Stimulated activated CD8-positive, alpha-beta memory T cell treated with anti-CD3 and anti-CD28 coated beads, Interleukin-12 subunit alpha, Interleukin-12 subunit beta, amount 100 ng/mL, for 24 hours (primary cell): Measurements from ENCODE around the gene STOML2.
"Not testable (repeated sequence)": the region's sequence is repeated elsewhere in the genome, so short reads cannot be mapped to it uniquely, and the experiment has no call there.

Source experiments
- DNase-seq: peaks from one replicate; pipeline ENCODE4 v3.0.0-alpha.2; 2020; ENCODE audit errors: extremely low read depth

Gene STOML2, protein sequence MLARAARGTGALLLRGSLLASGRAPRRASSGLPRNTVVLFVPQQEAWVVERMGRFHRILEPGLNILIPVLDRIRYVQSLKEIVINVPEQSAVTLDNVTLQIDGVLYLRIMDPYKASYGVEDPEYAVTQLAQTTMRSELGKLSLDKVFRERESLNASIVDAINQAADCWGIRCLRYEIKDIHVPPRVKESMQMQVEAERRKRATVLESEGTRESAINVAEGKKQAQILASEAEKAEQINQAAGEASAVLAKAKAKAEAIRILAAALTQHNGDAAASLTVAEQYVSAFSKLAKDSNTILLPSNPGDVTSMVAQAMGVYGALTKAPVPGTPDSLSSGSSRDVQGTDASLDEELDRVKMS

GRCh38 chr9:35102769-35103659 lies at the start of gene STOML2:
Gene STOML2, minus strand, starts transcription at chr9:35103131. Its CDS starts 37 bp downstream, at chr9:35103094.
- DNase-seq = peak; percentile 82

DNA sequence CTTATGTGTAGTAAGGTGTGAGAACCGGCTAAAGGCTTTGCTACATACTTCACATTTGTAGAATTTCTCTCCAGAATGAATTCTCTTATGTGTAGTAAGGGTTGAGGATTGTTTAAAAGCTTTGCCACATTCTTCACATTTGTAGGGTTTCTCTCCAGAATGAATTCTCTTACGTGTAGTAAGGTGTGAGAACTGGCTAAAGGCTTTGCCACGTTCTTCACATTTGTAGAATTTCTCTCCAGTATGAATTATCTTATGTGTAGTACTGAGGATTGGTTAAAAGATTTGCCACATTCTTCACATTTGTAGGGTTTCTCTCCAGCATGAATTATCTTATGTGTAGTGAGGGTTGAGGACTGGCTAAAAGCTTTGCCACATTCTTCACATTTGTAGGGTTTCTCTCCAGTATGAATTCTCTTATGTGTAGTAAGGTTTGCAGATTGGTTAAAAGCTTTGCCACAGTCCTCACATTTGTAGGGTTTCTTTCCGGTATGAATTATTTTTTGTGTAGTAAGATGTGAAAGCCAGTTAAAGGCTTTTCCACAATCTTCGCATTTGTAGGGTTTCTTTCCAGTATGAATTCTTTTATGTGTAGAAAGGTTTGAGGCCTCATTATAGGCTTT lies 45.1 kb upstream of the STOML2 start:
- DNase-seq = not testable (repeated sequence)

- DNase-seq = no peak
Measured at GRCh38 chr9:35142037-35142436, 39.1 kb upstream of the STOML2 start.

DNA sequence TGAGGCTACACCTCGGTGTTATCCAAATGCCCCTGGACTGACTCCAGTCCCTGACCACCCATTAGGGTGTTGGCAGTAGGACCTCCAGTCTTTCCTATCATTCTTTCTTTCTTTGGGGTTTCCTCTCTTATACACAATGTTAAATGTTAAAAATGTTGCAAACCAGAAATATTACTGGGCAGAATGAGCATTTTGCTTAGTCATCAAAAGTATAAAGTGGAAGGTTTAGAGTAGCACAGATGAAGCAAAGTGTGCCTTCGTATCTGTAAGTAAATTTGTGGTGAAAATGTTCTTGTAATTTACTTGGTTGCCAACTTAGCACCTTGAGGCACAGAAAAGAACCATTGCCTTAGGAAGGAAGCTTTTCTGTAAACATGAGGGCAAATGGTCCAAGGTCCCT lies 37.2 kb upstream of the STOML2 start:
- no peak for DNase-seq

GRCh38 chr9:35136866-35137265 lies 33.9 kb upstream of the STOML2 start:
- DNase-seq = no peak

GRCh38 chr9:35135988-35136387 lies 33.1 kb upstream of the STOML2 start:
- no peak for DNase-seq

GRCh38 chr9:35134920-35135319 lies 32.0 kb upstream of the STOML2 start:
- no peak for DNase-seq

- peak; percentile 64 for DNase-seq
Measured at GRCh38 chr9:35116898-35117551, 14.1 kb upstream of the STOML2 start.

- no peak for DNase-seq
Measured at GRCh38 chr9:35116539-35116897, 13.6 kb upstream of the STOML2 start.

DNA sequence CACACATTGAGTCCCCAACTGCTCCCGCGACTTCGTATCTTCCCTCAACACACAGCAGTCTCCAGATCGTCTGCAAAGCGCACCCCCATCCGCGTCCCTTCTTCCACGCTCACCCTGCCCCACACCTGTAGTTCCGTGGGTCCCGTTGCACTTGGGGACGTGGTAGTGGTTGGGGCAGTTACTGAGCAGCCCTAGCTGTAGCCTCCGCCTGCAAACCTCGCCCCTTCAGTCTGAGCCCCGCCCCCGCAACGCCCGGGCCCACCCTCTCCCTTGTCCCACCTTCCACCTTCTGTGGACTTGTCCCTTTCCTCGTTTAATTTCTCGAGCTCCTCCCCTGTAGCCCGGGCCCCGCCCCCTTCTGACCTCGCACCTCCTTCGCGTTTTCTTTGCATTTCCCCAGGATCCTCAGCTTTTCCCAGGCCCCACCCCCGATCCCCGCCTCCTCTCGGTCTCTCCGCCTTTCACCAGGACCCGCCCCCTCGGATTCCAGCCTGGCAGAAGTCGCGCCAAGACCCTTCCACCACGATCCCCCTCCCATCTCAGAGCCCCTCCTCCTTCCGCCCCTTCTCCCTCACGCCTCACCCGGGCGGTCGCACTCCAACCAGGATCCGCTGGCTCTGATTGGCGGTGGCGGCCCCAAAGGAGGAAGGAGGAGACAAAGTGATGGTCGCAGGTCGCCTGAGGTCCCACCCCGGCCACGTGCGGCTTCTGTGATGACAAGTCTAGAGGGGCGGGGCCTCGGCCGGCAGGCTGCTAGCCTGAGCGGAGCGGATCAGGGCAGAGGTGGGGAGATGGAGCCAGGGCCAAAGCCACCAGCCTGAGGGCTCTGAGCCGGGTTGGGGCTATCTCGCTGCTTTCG lies 13.0 kb upstream of the STOML2 start, which contains the start of gene ATOSB:
Gene ATOSB, minus strand, starts transcription at position 183 of the 859 bp plus-strand sequence. CDS start 7,588 bp downstream, outside the sequence.
- DNase-seq = peak; percentile 90

- DNase-seq = no peak
Measured at GRCh38 chr9:35114840-35115628, 12.1 kb upstream of the STOML2 start.

- DNase-seq = peak; percentile 31
Measured at GRCh38 chr9:35114113-35114839, 11.3 kb upstream of the STOML2 start.

DNA sequence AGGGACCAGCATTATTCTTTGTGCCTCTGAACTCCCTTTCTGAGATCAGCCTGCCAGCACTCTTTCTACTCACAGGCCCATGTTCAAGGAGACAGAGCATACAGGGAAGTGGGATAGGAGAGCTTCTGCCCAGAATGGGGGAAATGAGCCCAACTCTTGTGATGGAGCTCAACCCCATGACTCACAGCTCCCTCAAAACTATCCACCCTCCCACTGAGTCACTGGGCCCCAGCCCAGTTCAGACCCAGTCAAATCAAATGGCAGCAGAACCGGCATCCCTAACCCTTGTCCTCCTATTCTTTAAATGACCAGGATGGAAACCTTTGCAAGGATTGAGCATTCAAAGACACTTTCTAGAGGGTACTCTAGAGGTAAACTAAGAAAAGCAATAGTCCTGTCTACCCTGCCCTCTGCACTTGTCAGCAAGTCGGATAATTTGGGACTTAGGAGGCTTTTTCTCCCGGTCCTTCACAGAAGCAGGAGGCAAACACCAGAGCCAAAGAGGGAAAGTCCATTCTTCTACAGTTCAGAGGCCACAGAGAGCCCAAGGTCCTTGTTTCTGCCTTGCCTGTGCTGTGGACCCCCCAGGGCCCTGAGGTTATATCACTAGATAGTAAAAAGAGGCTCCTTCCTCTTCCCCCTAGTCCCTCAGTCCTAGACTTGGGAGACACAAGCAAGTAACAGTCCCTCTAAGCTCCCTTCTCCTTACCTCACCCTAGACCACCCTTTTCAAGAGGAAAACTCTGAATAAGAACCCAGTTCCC lies 9.5 kb upstream of the STOML2 start:
- DNase-seq = no peak

- DNase-seq = peak; percentile 93
Measured at GRCh38 chr9:35111001-35111933, 8.3 kb upstream of the STOML2 start.

DNA sequence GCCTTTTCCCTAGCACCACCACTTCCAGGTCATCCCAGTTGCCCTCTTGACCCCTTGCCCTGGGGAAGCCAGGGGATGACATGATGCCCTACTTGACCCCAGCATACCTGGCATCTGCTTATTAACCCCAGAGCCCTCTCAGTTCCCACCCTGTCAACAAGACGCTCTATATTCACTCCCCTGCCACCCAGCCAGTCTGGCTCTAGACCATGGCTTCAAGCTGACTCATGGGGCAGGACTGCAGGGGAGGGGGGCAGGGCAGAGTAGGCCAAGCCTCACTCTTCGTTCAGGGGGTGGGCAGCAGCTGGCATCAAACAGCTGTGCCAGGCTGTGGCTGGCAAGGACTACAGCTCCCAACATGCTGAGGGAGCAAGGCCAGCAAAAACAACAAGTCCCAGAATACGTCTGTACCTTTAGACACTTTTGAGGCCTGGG lies 7.4 kb upstream of the STOML2 start:
- no peak for DNase-seq

DNA sequence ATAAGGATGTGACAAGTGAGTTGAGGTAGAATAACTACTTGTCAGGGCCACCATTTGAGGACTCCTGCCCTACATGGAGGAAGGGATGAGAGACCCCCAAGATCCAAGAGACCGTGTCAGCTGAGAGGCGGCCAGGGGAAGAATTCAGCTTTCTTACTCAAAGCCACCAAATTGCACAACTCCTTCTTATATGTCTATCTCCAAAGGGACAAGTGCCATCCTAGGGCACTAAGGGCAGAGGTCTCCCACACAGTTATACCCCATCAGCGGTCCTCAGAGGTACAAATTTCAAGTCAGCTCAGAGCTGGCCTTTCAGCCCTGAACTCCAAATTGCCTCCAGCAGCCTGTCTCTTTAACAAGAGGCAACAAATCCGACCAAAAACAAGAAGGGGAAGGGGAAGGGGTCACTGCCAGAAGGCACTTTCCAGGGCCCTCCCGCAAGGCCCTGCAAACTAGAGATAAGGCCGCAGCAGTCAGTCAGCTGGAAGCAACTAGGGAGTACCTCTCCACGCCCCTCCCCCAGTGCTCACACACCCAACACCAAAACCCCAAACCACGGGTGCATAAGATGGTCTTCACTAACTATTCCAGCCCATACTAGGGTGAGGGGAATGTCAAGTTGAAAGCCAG lies 6.1 kb upstream of the STOML2 start:
- no peak for DNase-seq

GRCh38 chr9:35108461-35108860 lies 5.5 kb upstream of the STOML2 start:
- DNase-seq = no peak
